Activated naive CD8-positive, alpha-beta T cell treated with anti-CD3 and anti-CD28 coated beads, Interleukin-2, amount 50 U/mL, for 24 hours (primary cell): ENCODE measurements around the gene PDRG1.
"Not testable (repeated sequence)": the region's sequence is repeated elsewhere in the genome, so short reads cannot be mapped to it uniquely, and the experiment has no call there.

Experiments
- ATAC-seq: fragments of 150-1000 bp; cut with Tn5 transposase; one replicate; pipeline ENCODE4 v1.10.0; 2021
- DNase-seq: peaks from one replicate; pipeline ENCODE4 v3.0.0; 2021
- H3K27ac Mint-ChIP-seq: one replicate; pipeline ENCODE4 v1.8.0; 2021; ENCODE audit warnings: mild to moderate bottlenecking, mixed read lengths
- H3K27me3 Mint-ChIP-seq: one replicate; pipeline ENCODE4 v1.8.0; 2021; ENCODE audit warnings: mixed read lengths
- H3K36me3 Mint-ChIP-seq: one replicate; pipeline ENCODE4 v1.8.0; 2021; ENCODE audit warnings: low read depth, mixed read lengths
- H3K4me1 Mint-ChIP-seq: one replicate; pipeline ENCODE4 v1.8.0; 2021; ENCODE audit warnings: mixed read lengths
- H3K4me3 Mint-ChIP-seq: one replicate; pipeline ENCODE4 v1.8.0; 2021; ENCODE audit warnings: mild to moderate bottlenecking, moderate library complexity, mixed read lengths
- H3K9me3 Mint-ChIP-seq: one replicate; pipeline ENCODE4 v1.8.0; 2021; ENCODE audit warnings: mixed read lengths

PDRG1 gene

DNA sequence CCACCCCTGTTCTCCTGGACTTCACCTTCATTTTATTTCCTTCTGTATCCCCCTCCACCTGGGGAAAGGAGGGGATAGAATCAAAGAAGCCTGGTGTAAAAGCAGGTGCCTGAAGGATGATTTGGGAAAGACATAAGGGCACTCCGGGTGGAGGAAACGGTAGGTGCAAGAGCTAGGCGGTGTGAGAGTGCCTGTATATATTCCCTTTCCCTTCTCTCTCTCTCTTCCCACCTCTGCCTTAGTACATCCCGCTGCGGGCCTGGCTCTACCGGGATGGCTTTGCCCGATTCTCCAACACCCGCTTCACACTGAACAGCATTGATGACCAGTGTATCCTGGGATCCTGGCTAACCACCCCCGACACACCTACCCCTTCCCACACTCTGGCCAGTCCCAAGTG lies 26.2 kb downstream of the PDRG1 start:
- peaks cover 21% of the 10 kb centered on the region for H3K27me3 Mint-ChIP-seq
- peaks cover 16% of the 10 kb centered on the region for H3K4me1 Mint-ChIP-seq
- no peak overlapping the region for H3K4me3 Mint-ChIP-seq
- H3K36me3 Mint-ChIP-seq, result no peaks in the 10 kb centered on the region
- no peaks in the 10 kb centered on the region for H3K9me3 Mint-ChIP-seq
- ATAC-seq (no peak), DNase-seq (no peak)
- H3K27ac Mint-ChIP-seq, result no peak overlapping the region

GRCh38 chr20:31924561-31924960 lies 27.3 kb downstream of the PDRG1 start:
- H3K36me3 Mint-ChIP-seq, result no peaks in the 10 kb centered on the region

GRCh38 chr20:31923388-31924331 lies 28.2 kb downstream of the PDRG1 start:
- DNase-seq, result peak; percentile 39
- Mint-ChIP-seq H3K4me3 (no peak overlapping the region), H3K9me3 (no peaks in the 10 kb centered on the region), H3K36me3 (no peaks in the 10 kb centered on the region), H3K27me3 (peaks cover 25% of the 10 kb centered on the region), H3K4me1 (peaks cover 16% of the 10 kb centered on the region), H3K27ac (no peak overlapping the region)
- peak; percentile 86 for ATAC-seq

More at GRCh38 chr20:31924561-31924960, 27.3 kb downstream of the PDRG1 start:
- Mint-ChIP-seq H3K27ac (no peak overlapping the region), H3K4me1 (peaks cover 16% of the 10 kb centered on the region), H3K9me3 (no peaks in the 10 kb centered on the region), H3K27me3 (peaks cover 25% of the 10 kb centered on the region), H3K4me3 (no peak overlapping the region)
- DNase-seq, result no peak
- ATAC-seq, result no peak

DNA sequence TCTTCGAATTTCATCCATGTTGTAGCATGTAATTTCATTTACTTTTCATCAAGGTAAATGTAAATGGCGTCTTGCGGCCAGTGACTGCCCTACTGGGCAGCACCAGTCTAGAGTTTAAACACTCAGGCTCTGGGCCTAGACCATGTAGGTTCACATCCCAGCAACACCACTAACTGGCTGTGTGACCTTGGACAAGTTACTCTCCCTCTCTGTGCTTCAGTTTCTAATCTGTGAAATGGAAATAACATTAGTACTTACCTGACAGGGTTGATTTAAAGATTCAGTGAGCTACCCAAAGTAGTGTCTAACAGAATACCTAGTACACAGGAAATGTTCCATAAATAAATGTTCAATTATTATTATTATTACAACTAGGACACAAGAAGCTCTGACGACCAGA lies 29.3 kb downstream of the PDRG1 start:
- no peak for ATAC-seq
- H3K27ac Mint-ChIP-seq, result no peak overlapping the region
- H3K4me3 Mint-ChIP-seq, result no peak overlapping the region
- peaks cover 25% of the 10 kb centered on the region for H3K27me3 Mint-ChIP-seq
- H3K36me3 Mint-ChIP-seq, result no peaks in the 10 kb centered on the region
- no peak for DNase-seq
- H3K4me1 Mint-ChIP-seq, result peaks cover 16% of the 10 kb centered on the region
- H3K9me3 Mint-ChIP-seq, result no peaks in the 10 kb centered on the region

DNA sequence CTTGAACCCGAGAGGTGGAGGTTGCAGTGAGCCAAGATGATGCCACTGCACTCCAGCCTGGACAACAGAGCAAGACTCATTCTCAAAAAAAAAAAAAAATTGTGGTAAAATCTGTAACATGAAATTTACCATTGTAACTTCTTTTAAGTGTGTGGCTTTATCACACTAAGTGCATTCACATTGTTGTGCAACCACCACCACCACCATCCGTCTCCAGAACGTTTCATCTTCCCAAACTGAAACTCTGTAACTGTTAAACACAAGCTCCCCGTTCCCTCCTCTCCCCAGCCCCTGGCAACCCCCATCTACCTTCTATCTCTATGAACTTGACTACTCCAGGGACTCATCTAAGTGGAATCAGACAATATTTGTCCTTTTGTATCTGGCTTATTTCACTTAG lies 29.7 kb downstream of the PDRG1 start:
- ATAC-seq (no peak), DNase-seq (no peak)
- peaks cover 25% of the 10 kb centered on the region for H3K27me3 Mint-ChIP-seq
- H3K4me1 Mint-ChIP-seq, result peaks cover 16% of the 10 kb centered on the region
- no peaks in the 10 kb centered on the region for H3K9me3 Mint-ChIP-seq
- H3K36me3 Mint-ChIP-seq, result no peaks in the 10 kb centered on the region
- no peak overlapping the region for H3K4me3 Mint-ChIP-seq
- no peak overlapping the region for H3K27ac Mint-ChIP-seq

DNA sequence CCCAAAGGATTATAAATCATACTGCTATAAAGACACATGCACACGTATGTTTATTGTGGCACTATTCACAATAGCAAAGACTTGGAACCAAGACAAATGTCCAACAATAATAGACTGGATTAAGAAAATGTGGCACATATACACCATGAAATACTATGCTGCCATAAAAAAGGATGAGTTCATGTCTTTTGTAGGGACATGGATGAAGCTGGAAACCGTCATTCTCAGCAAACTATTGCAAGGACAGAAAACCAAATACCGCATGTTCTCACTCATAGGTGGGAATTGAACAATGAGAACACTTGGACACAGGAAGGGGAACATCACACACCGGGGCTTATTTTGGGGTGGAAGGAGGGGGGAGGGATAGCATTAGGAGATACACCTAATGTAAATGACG lies 30.4 kb downstream of the PDRG1 start:
- H3K4me3 Mint-ChIP-seq, H3K27ac Mint-ChIP-seq, ATAC-seq, DNase-seq, H3K36me3 Mint-ChIP-seq, H3K9me3 Mint-ChIP-seq: not testable (repeated sequence)
- Mint-ChIP-seq H3K27me3 (peaks cover 25% of the 10 kb centered on the region), H3K4me1 (peaks cover 16% of the 10 kb centered on the region)

- no peaks in the 10 kb centered on the region for H3K36me3 Mint-ChIP-seq
- H3K27ac Mint-ChIP-seq, result no peak overlapping the region
- peaks cover 21% of the 10 kb centered on the region for H3K27me3 Mint-ChIP-seq
- ATAC-seq (no peak), DNase-seq (no peak)
- H3K4me1 Mint-ChIP-seq, result peaks cover 16% of the 10 kb centered on the region
- no peaks in the 10 kb centered on the region for H3K9me3 Mint-ChIP-seq
- no peak overlapping the region for H3K4me3 Mint-ChIP-seq
Observed at GRCh38 chr20:31920275-31920855, 31.5 kb downstream of the PDRG1 start.

DNA sequence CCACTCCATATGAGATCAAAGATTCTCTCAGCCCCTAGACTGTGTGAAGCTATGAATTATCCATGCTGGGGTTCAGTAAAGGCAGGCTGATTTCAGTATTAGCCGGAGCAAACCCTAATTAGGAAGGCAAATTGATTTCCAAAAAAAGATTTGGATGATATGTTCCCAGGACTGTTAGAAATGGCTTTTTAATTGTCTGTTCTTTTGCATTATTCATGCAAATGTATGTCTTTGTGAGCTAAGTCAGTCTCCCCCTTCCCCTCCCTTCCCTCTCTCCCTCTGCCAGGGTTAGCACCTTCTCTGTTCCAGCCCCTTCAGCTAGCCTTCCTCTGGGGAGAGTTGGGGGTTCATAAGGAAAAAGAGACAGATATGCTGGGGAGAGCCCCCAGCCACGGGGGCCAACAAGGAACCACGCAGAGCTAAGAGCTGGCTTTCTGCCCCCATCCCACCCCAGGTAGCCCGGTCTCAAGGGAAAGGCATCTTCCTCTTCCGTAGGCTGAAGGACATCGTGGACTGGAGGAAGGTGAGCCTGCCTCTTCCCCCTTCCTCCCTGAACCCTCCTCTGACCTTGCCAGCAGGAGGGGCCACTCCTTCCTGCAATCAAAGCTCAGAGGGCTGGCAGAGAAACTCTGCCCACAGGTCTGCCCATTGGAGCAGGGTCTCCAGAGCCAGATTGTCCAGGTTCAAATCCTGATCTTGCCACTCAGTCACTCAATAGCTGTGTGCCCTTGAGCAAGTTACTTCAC lies 32.3 kb downstream of the PDRG1 start:
- H3K27me3 Mint-ChIP-seq, result peaks cover 18% of the 10 kb centered on the region
- ATAC-seq, result no peak
- no peak for DNase-seq
- H3K36me3 Mint-ChIP-seq, result no peaks in the 10 kb centered on the region
- no peak overlapping the region for H3K4me3 Mint-ChIP-seq
- no peak overlapping the region for H3K27ac Mint-ChIP-seq
- H3K9me3 Mint-ChIP-seq, result no peaks in the 10 kb centered on the region
- peaks cover 16% of the 10 kb centered on the region for H3K4me1 Mint-ChIP-seq

DNA sequence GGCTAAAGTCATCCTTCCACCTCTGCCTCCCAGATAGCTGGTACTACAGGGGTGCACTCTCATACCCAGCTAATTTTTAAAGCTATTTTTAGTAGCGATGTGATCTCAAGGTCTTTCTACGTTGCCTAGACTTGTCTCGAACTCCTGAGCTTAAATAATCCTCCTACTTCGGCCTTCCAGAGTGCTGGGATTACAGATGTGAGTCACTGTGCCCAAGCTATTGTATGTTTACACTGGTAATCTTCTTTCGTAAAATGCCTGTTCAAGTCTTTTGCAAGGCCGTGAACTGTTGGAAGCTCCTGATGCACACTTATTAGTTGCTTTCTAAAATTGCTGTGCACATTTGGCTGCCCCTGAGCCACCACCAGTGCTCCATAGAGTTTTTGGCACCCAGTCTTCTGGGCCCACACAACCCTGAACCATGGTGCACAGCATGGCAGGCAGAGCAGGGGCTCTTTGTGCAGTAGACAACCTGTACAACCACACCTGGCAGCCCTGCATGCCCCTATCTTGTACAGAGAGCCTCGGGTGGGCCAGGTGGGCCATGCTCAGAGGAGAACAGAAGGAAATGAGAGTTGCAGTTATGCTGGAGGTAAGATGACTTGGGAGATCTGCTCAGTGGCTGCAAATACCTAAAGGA lies 33.3 kb downstream of the PDRG1 start:
- Mint-ChIP-seq H3K9me3 (no peaks in the 10 kb centered on the region), H3K36me3 (no peaks in the 10 kb centered on the region), H3K4me1 (peaks cover 7% of the 10 kb centered on the region), H3K4me3 (no peak overlapping the region), H3K27me3 (peaks cover 11% of the 10 kb centered on the region), H3K27ac (no peak overlapping the region)
- no peak for DNase-seq
- no peak for ATAC-seq

- not testable (repeated sequence) for DNase-seq, ATAC-seq, H3K4me1 Mint-ChIP-seq, H3K27ac Mint-ChIP-seq, H3K9me3 Mint-ChIP-seq, H3K4me3 Mint-ChIP-seq, H3K36me3 Mint-ChIP-seq
- H3K27me3 Mint-ChIP-seq, result peaks cover 11% of the 10 kb centered on the region
Observed at GRCh38 chr20:31917962-31918412, 33.9 kb downstream of the PDRG1 start.

GRCh38 chr20:31916708-31917107 lies 35.1 kb downstream of the PDRG1 start:
- Mint-ChIP-seq H3K9me3 (no peaks in the 10 kb centered on the region), H3K27me3 (peaks cover 6% of the 10 kb centered on the region), H3K4me1 (no peaks in the 10 kb centered on the region), H3K4me3 (no peak overlapping the region), H3K36me3 (no peaks in the 10 kb centered on the region), H3K27ac (no peak overlapping the region)
- DNase-seq, result no peak
- no peak for ATAC-seq

- DNase-seq (no peak), ATAC-seq (no peak)
- Mint-ChIP-seq H3K27me3 (peaks cover 6% of the 10 kb centered on the region), H3K27ac (no peak overlapping the region), H3K9me3 (no peaks in the 10 kb centered on the region), H3K4me3 (no peak overlapping the region), H3K4me1 (no peaks in the 10 kb centered on the region), H3K36me3 (no peaks in the 10 kb centered on the region)
Observed at GRCh38 chr20:31915491-31916280, 36.2 kb downstream of the PDRG1 start.

GRCh38 chr20:31914170-31914569 lies 37.7 kb downstream of the PDRG1 start:
- no peaks in the 10 kb centered on the region for H3K9me3 Mint-ChIP-seq
- no peaks in the 10 kb centered on the region for H3K27me3 Mint-ChIP-seq
- ATAC-seq (no peak), DNase-seq (no peak)
- H3K27ac Mint-ChIP-seq, result no peak overlapping the region
- no peak overlapping the region for H3K4me3 Mint-ChIP-seq
- H3K4me1 Mint-ChIP-seq, result no peaks in the 10 kb centered on the region
- no peaks in the 10 kb centered on the region for H3K36me3 Mint-ChIP-seq
